IMR-90 (cell line): ENCODE measurements around the gene TPP1. TPM values are rescaled to one million over a fixed set of nuclear protein-coding genes. Genes with fewer than 3 reads are reported as not detected.

Experiments
- ATAC-seq: fragments of 200-7000 bp; cut with Tn5 transposase; 2 replicates; pipeline ENCODE4 v1.9.1; 2020; ENCODE audit warnings: low read depth, mild to moderate bottlenecking, moderate library complexity
- BruUV-seq: library from RNA; stranded (reverse); fragments of 400-500 nt; replicated peaks from 2 replicates; lab custom pipeline; 2021; lab: Mats Ljungman, UMichigan
- CTCF ChIA-PET: fragments of 300-600 bp; formaldehyde crosslinking; extraction: SDS; loops from one replicate; lab custom pipeline; 2021; ENCODE audit warnings: antibody characterized with exemption; lab: Yijun Ruan, JAX
- POLR2A ChIA-PET: fragments of 300-600 bp; sonication (Branson Sonifier 250); formaldehyde crosslinking; loops from one replicate; lab custom pipeline; 2022; ENCODE audit warnings: antibody characterized with exemption; ENCODE audit not compliant: unreplicated experiment; lab: Charles Lee
- DNase-seq: peaks from one replicate; pipeline ENCODE4 v3.0.0; 2013
- H2AFZ ChIP-seq: replicated peaks from 2 replicates; pipeline ENCODE3; 2013; ENCODE audit warnings: low read length, mild to moderate bottlenecking; ENCODE audit not compliant: poor library complexity
- H2AK5ac ChIP-seq: 2 replicates; pipeline ENCODE4 v1.6.1; 2013; ENCODE audit warnings: low read depth, low read length, inconsistent platforms
- H2AK9ac ChIP-seq: replicated peaks from 2 replicates; pipeline ENCODE3; 2013; ENCODE audit warnings: mild to moderate bottlenecking, low read depth, low read length, moderate library complexity; ENCODE audit not compliant: poor library complexity
- H2BK120ac ChIP-seq: 2 replicates; pipeline ENCODE4 v1.6.1; 2013; ENCODE audit warnings: low read depth, low read length, inconsistent platforms
- H2BK15ac ChIP-seq: 3 replicates; pipeline ENCODE4 v1.6.1; 2013; ENCODE audit warnings: low read depth, low read length, inconsistent platforms
- H2BK20ac ChIP-seq: 2 replicates; pipeline ENCODE4 v1.6.1; 2013; ENCODE audit warnings: low read depth, mild to moderate bottlenecking, inconsistent platforms, low read length, moderate library complexity
- H2BK5ac ChIP-seq: 2 replicates; pipeline ENCODE4 v1.6.1; 2013; ENCODE audit warnings: mild to moderate bottlenecking, low read depth, low read length, inconsistent platforms; ENCODE audit not compliant: poor library complexity, severe bottlenecking
- H3K14ac ChIP-seq: replicated peaks from 2 replicates; pipeline ENCODE4 v1.6.1; 2013; ENCODE audit warnings: low read depth, low read length, inconsistent platforms
- H3K18ac ChIP-seq: 2 replicates; pipeline ENCODE4 v1.6.1; 2013; ENCODE audit warnings: low read depth, low read length, control low read depth
- H3K23ac ChIP-seq: 2 replicates; pipeline ENCODE4 v1.6.1; 2013; ENCODE audit warnings: low read depth, low read length, inconsistent platforms
- H3K27ac ChIP-seq: 2 replicates; pipeline ENCODE4 v1.5.1; 2013; ENCODE audit warnings: mild to moderate bottlenecking, control low read depth, low read length; ENCODE audit not compliant: insufficient read depth
- H3K27me3 ChIP-seq: 2 replicates; pipeline ENCODE4 v1.6.1; 2013; ENCODE audit warnings: low read length; ENCODE audit not compliant: control insufficient read depth, insufficient read depth
- H3K36me3 ChIP-seq: 2 replicates; pipeline ENCODE4 v1.6.1; 2013; ENCODE audit warnings: low read length, mixed read lengths; ENCODE audit not compliant: control insufficient read depth, insufficient read depth
- H3K4ac ChIP-seq: 2 replicates; pipeline ENCODE4 v1.6.1; 2013; ENCODE audit warnings: low read depth, low read length, inconsistent platforms
- H3K4me1 ChIP-seq: 2 replicates; pipeline ENCODE4 v1.6.1; 2013; ENCODE audit warnings: low read length, mixed read lengths; ENCODE audit not compliant: control insufficient read depth, insufficient read depth
- H3K4me2 ChIP-seq: 2 replicates; pipeline ENCODE4 v1.6.1; 2013; ENCODE audit warnings: low read depth, mild to moderate bottlenecking, control low read depth, low read length, moderate library complexity
- H3K4me3 ChIP-seq: 2 replicates; pipeline ENCODE4 v1.5.1; 2013; ENCODE audit warnings: low read depth, mild to moderate bottlenecking, control low read depth, low read length, moderate library complexity; ENCODE audit not compliant: insufficient read depth
- H3K56ac ChIP-seq: 2 replicates; pipeline ENCODE4 v1.6.1; 2013; ENCODE audit warnings: low read length, inconsistent platforms; ENCODE audit not compliant: insufficient read depth; ENCODE audit errors: extremely low read depth
- H3K79me1 ChIP-seq, 2 experiments: 2 replicates each; pipeline ENCODE4 v1.6.1; 2013; ENCODE audit warnings: low read length in 2 of 2, inconsistent platforms in 1 of 2, low read depth in 1 of 2
- H3K9ac ChIP-seq: 2 replicates; pipeline ENCODE4 v1.6.1; 2013; ENCODE audit warnings: low read depth, low read length, control low read depth
- H3K9me1 ChIP-seq: 2 replicates; pipeline ENCODE4 v1.6.1; 2013; ENCODE audit warnings: low read length, inconsistent platforms; ENCODE audit not compliant: insufficient read depth
- H3K9me3 ChIP-seq: 2 replicates; pipeline ENCODE4 v1.6.1; 2013; ENCODE audit warnings: low read length; ENCODE audit not compliant: control insufficient read depth, insufficient read depth
- H4K20me1 ChIP-seq: 2 replicates; pipeline ENCODE4 v1.6.1; 2013; ENCODE audit warnings: low read length, inconsistent platforms; ENCODE audit not compliant: insufficient read depth
- H4K5ac ChIP-seq: 2 replicates; pipeline ENCODE4 v1.6.1; 2013; ENCODE audit warnings: mild to moderate bottlenecking, low read depth, low read length, control low read depth
- H4K8ac ChIP-seq, 2 experiments: 2 replicates each; pipeline ENCODE4 v1.6.1; 2013; ENCODE audit warnings: low read depth in 2 of 2, low read length in 2 of 2, control low read depth in 1 of 2, inconsistent platforms in 1 of 2
- H4K91ac ChIP-seq: 2 replicates; pipeline ENCODE4 v1.6.1; 2013; ENCODE audit warnings: low read depth, low read length, inconsistent platforms; ENCODE audit not compliant: insufficient read depth
- BHLHE40 ChIP-seq: fragments of 150-350 bp; IDR thresholded peaks from 2 replicates; pipeline ENCODE4 v1.6.1; 2016; ENCODE audit warnings: mild to moderate bottlenecking, low read depth, low read length
- CEBPB ChIP-seq: IDR thresholded peaks from 2 replicates; pipeline ENCODE4 v1.6.1; 2012; ENCODE audit warnings: low read depth, low read length, improper control_type of control experiment
- CHD1 ChIP-seq: IDR thresholded peaks from 2 replicates; pipeline ENCODE4 v1.6.1; 2012; ENCODE audit warnings: low read depth, low read length, improper control_type of control experiment
- ELK1 ChIP-seq: fragments of 150-350 bp; IDR thresholded peaks from 2 replicates; pipeline ENCODE4 v1.6.1; 2016; ENCODE audit warnings: low read depth, mild to moderate bottlenecking, low read length, moderate library complexity, borderline replicate concordance
- MAFK ChIP-seq: IDR thresholded peaks from 2 replicates; pipeline ENCODE4 v1.6.1; 2012; ENCODE audit warnings: low read depth, low read length, improper control_type of control experiment
- MAZ ChIP-seq: IDR thresholded peaks from 2 replicates; pipeline ENCODE4 v1.6.1; 2012; ENCODE audit warnings: low read depth, mild to moderate bottlenecking, low read length, improper control_type of control experiment, moderate library complexity, borderline replicate concordance
- MXI1 ChIP-seq: IDR thresholded peaks from 2 replicates; pipeline ENCODE4 v1.6.1; 2012; ENCODE audit warnings: low read depth, mild to moderate bottlenecking, low read length, moderate library complexity, borderline replicate concordance
- POLR2A ChIP-seq: IDR thresholded peaks from 2 replicates; pipeline ENCODE4 v1.6.1; 2012; ENCODE audit warnings: mild to moderate bottlenecking, low read depth, low read length
- SMC3 ChIP-seq: fragments of 150-350 bp; IDR thresholded peaks from 2 replicates; pipeline ENCODE4 v1.6.1; 2016; ENCODE audit warnings: low read depth, mild to moderate bottlenecking, antibody characterized with exemption, low read length, moderate library complexity
- WGBS, 2 experiments: methylation state at CpG; one replicate each; pipeline versions ENCODE4 v1.1.5 to v1.1.7; 2013; ENCODE audit warnings: missing lambda C conversion rate in 2 of 2; ENCODE audit not compliant: insufficient read length in 1 of 2; ENCODE audit errors: extremely low coverage in 2 of 2; 5-methylcytosine and 5-hydroxymethylcytosine counted together
- dilution Hi-C: fragments of 300-500 bp; cut with HindIII; formaldehyde crosslinking; loops from one replicate; pipeline ENCODE4 v1.14.3; 2018; ENCODE audit warnings: low sequenced_read_pairs; ENCODE audit not compliant: unreplicated experiment
- in situ Hi-C: fragments of 300-500 bp; cut with MboI; formaldehyde crosslinking; loops from 3 replicates; pipeline ENCODE4 v1.14.3; 2019; ENCODE audit warnings: low sequenced_read_pairs, inconsistent platforms, mixed read lengths
- intact Hi-C: fragments of 100-400 bp; cut with micrococcal nuclease; formaldehyde crosslinking; loops from 2 replicates; pipeline ENCODE4 v1.10.0; 2022
- polyA plus RNA-seq, 3 experiments: library from polyadenylated mRNA; depleted of rRNA; stranded (reverse); fragments of >200 nt; gene quantifications; 2 replicates each; pipeline ENCODE4 v1.2.3, GENCODE V29; 2012; ENCODE audit warnings: low replicate concordance in 1 of 3
- total RNA-seq: library from RNA; depleted of rRNA; stranded (reverse); fragments of >200 nt; gene quantifications from 2 replicates; pipeline ENCODE4 v1.2.3, GENCODE V29; 2012

The TPP1 gene
- total and polyA plus RNA-seq, 2 of the 4 experiments (the other 2 are of a cell fraction) = 33.5 to 108 TPM

DNA sequence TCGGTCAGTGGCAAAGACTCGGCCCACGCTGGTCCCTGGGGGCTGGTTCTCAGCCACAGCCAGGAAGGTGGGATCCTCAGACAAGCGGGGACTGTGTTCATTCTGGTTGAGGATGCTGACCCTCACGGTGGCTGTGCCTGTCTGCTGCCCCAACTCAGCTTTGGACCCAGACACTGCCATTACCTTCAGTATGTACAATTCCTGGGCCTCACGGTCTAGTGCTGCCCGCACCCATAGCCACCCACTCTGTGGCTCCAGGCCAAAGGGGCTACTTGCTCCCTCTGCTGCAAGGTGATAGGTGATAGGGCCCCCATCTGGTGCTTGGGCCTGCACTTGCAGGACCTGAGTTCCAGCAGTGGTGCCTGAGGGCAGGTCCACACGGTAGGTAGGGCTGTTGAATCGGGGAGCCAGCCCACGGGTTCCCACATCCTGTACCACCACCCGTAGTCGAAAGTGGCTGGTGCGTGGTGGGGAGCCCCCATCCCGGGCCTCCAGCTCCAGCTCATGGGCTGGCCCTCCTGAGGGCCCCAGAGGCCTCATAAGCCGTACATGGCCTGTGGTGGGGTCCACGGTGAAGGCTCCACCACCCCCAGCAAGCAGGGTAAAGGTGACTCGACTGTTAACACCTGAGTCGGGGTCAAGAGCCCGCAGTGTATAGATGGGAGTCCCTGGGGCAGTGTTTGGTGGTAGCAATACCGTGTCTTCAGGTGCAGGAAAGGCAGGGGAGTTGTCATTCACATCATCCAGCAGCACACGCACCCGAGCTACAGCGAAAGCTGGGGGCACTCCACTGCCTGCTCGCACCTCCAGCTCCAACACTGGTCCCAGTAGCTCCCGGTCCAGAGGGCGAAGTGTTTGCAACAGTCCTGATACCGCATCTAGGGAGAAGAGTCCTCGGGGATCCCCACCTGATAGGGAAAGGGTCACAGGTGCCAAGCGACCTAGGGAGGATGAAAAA, 13.2 kb upstream of the TPP1 start:
- Histone ChIP-seq H2BK120ac (no peak overlapping the region), H3K27ac (no peak overlapping the region), H4K8ac (no peak overlapping the region), H4K91ac (no peak overlapping the region), H3K56ac (no peak overlapping the region), H2AFZ (no peak overlapping the region), H4K20me1 (peaks cover 4% of the 10 kb centered on the region; the same call in 1 of the 2 replicates), H3K4me2 (no peak overlapping the region), H3K79me1 (no peaks in the 10 kb centered on the region), H3K9me1 (no peaks in the 10 kb centered on the region; the same call in 1 of the 2 replicates), H2AK9ac (no peak overlapping the region), H3K36me3 (peaks cover 47% of the 10 kb centered on the region), H3K18ac (no peak overlapping the region), H3K14ac (no peak overlapping the region), H2BK15ac (no peak overlapping the region), H2BK5ac (no peak overlapping the region), H3K9ac (no peak overlapping the region), H3K4me3 (no peak overlapping the region), H3K4me1 (peaks cover 7% of the 10 kb centered on the region), H3K9me3 (no peaks in the 10 kb centered on the region), H3K27me3 (no peaks in the 10 kb centered on the region), H3K23ac (no peak overlapping the region), H4K5ac (no peak overlapping the region), H2BK20ac (no peak overlapping the region), H3K4ac (no peak overlapping the region), H2AK5ac (no peak overlapping the region)
- CTCF ChIA-PET = interaction anchor here (0.7 kb wide), 1 partner anchor 13 kb away, joined by 3 read pairs; the partner anchor contains the start of gene TPP1
- DNase-seq = no peak
- POLR2A ChIA-PET = no interaction called here
- TF ChIP-seq MAFK (no peak), BHLHE40 (no peak), MAZ (no peak), POLR2A (no peak), SMC3 (no peak), ELK1 (no peak), MXI1 (no peak), CHD1 (no peak), CEBPB (no peak)
- intact Hi-C loops (no loop called here), in situ Hi-C loops (no loop called here), dilution Hi-C loops (no loop called here)
- no peak for ATAC-seq
- TSS peak; percentile 53 for BruUV-seq
- 94% methylated on average over 8 of the region's 29 CpGs; no CpG with 5 or more reads in 1 of the 2 experiments for WGBS, 2 experiments
